Adrenal gland (tissue), 5 donors: ENCODE measurements around the gene CAPN8.
A peak's percentile ranks its signal among the peaks of the same experiment; 100 is the strongest.

Experiments
- CTCF ChIP-seq, 6 experiments: fragments of 450-650 bp in 4 of 6; fragments of 200-600 bp in 2 of 6; sonication (generic) in 1 of 6; IDR thresholded peaks; 1 replicate in 5 of 6; 2 replicates in 1 of 6; pipeline versions ENCODE4 v1.5.1 to v1.8.0; 2016 to 2021; ENCODE audit warnings: antibody characterized with exemption in 6 of 6, mild to moderate bottlenecking in 2 of 6, moderate library complexity in 1 of 6
- POLR2A ChIP-seq, 2 donors: fragments of 450-650 bp; IDR thresholded peaks; one replicate each; pipeline ENCODE4 v1.6.1; 2017; ENCODE audit warnings: antibody characterized with exemption in 2 of 2, mild to moderate bottlenecking in 2 of 2, moderate library complexity in 1 of 2
- donor health status: DM: no; HTN: no; CAD: no.

GRCh38 chr1:223670458-223671159 is 5.1 kb upstream of the CAPN8 start:
- TF ChIP-seq POLR2A (IDR thresholded peaks at IDR 0.05) (no peak), CTCF (IDR thresholded peaks at IDR 0.05) (peak in 5 of 6 experiments; percentile 20 to 46 (median 29))
